Measurements from ENCODE around the gene OSM. TPM values are rescaled to one million over a fixed set of nuclear protein-coding genes. Genes with fewer than 3 reads are reported as not detected.
A peak's percentile ranks its signal among the peaks of the same experiment; 100 is the strongest.
"Not testable (repeated sequence)": the region's sequence is repeated elsewhere in the genome, so short reads cannot be mapped to it uniquely, and the experiment has no call there.

OSM gene
- total RNA-seq, 2 experiments from 2014 or later = 74.7 to 80.5 TPM

- H3K9me3 Mint-ChIP-seq = no peaks in the 10 kb centered on the region
- peak overlapping the region; percentile 39 for H3K27ac Mint-ChIP-seq
- H3K27me3 Mint-ChIP-seq = no peaks in the 10 kb centered on the region
- ChIA-PET POLR2A (no interaction called here), CTCF (interaction anchor here (1.0 to 2.0 kb wide), 3 partner anchors 10 to 118 kb away, joined by 3 to 8 read pairs (median 4); no protein-coding TSS in a partner anchor)
- H3K4me3 Mint-ChIP-seq = no peak overlapping the region
- H3K36me3 Mint-ChIP-seq (ENCODE audit: low read depth) = no peaks in the 10 kb centered on the region
- peaks cover 91% of the 10 kb centered on the region for H3K4me1 Mint-ChIP-seq
- no peak for DNase-seq
Measured at GRCh38 chr22:30224161-30224857, 42.3 kb downstream of the OSM start.

- Mint-ChIP-seq H3K9me3 (no peaks in the 10 kb centered on the region), H3K4me3 (no peak overlapping the region), H3K36me3 (ENCODE audit: low read depth) (no peaks in the 10 kb centered on the region), H3K4me1 (peaks cover 94% of the 10 kb centered on the region), H3K27me3 (no peaks in the 10 kb centered on the region), H3K27ac (peak overlapping the region; percentile 67)
- POLR2A ChIA-PET = no interaction called here
- DNase-seq = no peak
- CTCF ChIA-PET = interaction anchor here (2.0 kb wide), 1 partner anchor 11 kb away, joined by 8 read pairs; no protein-coding TSS in a partner anchor
Measured at GRCh38 chr22:30223303-30223702, 43.3 kb downstream of the OSM start.

GRCh38 chr22:30222321-30222720, 44.3 kb downstream of the OSM start:
- no peak overlapping the region for H3K4me3 Mint-ChIP-seq
- H3K4me1 Mint-ChIP-seq = peaks cover 93% of the 10 kb centered on the region
- peaks cover 1% of the 10 kb centered on the region for H3K36me3 Mint-ChIP-seq (ENCODE audit: low read depth)
- no peaks in the 10 kb centered on the region for H3K27me3 Mint-ChIP-seq
- peak overlapping the region; percentile 94 for H3K27ac Mint-ChIP-seq
- ChIA-PET POLR2A (no interaction called here), CTCF (interaction anchor here (0.8 kb wide), 1 partner anchor 33 kb away, joined by 3 read pairs; no protein-coding TSS in a partner anchor)
- H3K9me3 Mint-ChIP-seq = no peaks in the 10 kb centered on the region
- DNase-seq = no peak

GRCh38 chr22:30221121-30221992, 45.3 kb downstream of the OSM start:
- peak overlapping the region; percentile 94 for H3K27ac Mint-ChIP-seq
- peaks cover 1% of the 10 kb centered on the region for H3K36me3 Mint-ChIP-seq (ENCODE audit: low read depth)
- POLR2A ChIA-PET = interaction anchor here (0.6 to 1.0 kb wide), 2 partner anchors 9 to 17 kb away, joined by 3 to 5 read pairs; no protein-coding TSS in a partner anchor
- CTCF ChIA-PET = interaction anchor here (0.6 to 1.5 kb wide), 8 partner anchors 10 to 235 kb away, joined by 3 to 6 read pairs (median 4); no protein-coding TSS in a partner anchor
- peak overlapping the region; percentile 41 for H3K4me3 Mint-ChIP-seq
- H3K27me3 Mint-ChIP-seq = no peaks in the 10 kb centered on the region
- H3K9me3 Mint-ChIP-seq = no peaks in the 10 kb centered on the region
- peaks cover 93% of the 10 kb centered on the region for H3K4me1 Mint-ChIP-seq
- DNase-seq = peak; percentile 82

- no peak for DNase-seq
- Mint-ChIP-seq H3K4me3 (peak overlapping the region; percentile 41), H3K27me3 (no peaks in the 10 kb centered on the region), H3K27ac (peak overlapping the region; percentile 94), H3K36me3 (ENCODE audit: low read depth) (peaks cover 1% of the 10 kb centered on the region), H3K9me3 (no peaks in the 10 kb centered on the region), H3K4me1 (peaks cover 91% of the 10 kb centered on the region)
- CTCF ChIA-PET = interaction anchor here (0.6 to 1.5 kb wide), 10 partner anchors 12 to 853 kb away, joined by 3 to 7 read pairs (median 4); no protein-coding TSS in a partner anchor
- POLR2A ChIA-PET = interaction anchor here (1.0 kb wide), 1 partner anchor 18 kb away, joined by 5 read pairs; no protein-coding TSS in a partner anchor
Measured at GRCh38 chr22:30220338-30221012, 46.2 kb downstream of the OSM start.

GRCh38 chr22:30219668-30220278, 46.9 kb downstream of the OSM start:
- Mint-ChIP-seq H3K9me3 (no peaks in the 10 kb centered on the region), H3K27me3 (no peaks in the 10 kb centered on the region), H3K4me1 (peaks cover 91% of the 10 kb centered on the region), H3K4me3 (peak overlapping the region; percentile 30), H3K36me3 (ENCODE audit: low read depth) (peaks cover 4% of the 10 kb centered on the region), H3K27ac (peak overlapping the region; percentile 94)
- POLR2A ChIA-PET = no interaction called here
- no peak for DNase-seq
- CTCF ChIA-PET = interaction anchor here (0.6 to 1.5 kb wide), 7 partner anchors 19 to 115 kb away, joined by 3 to 7 read pairs (median 3); no protein-coding TSS in a partner anchor

GRCh38 chr22:30219049-30219654, 47.5 kb downstream of the OSM start:
- peaks cover 91% of the 10 kb centered on the region for H3K4me1 Mint-ChIP-seq
- H3K36me3 Mint-ChIP-seq (ENCODE audit: low read depth) = peaks cover 4% of the 10 kb centered on the region
- DNase-seq = no peak
- H3K4me3 Mint-ChIP-seq = no peak overlapping the region
- no peaks in the 10 kb centered on the region for H3K27me3 Mint-ChIP-seq
- peak overlapping the region; percentile 94 for H3K27ac Mint-ChIP-seq
- ChIA-PET CTCF (no interaction called here), POLR2A (no interaction called here)
- H3K9me3 Mint-ChIP-seq = no peaks in the 10 kb centered on the region

- DNase-seq = no peak
- peaks cover 89% of the 10 kb centered on the region for H3K4me1 Mint-ChIP-seq
- H3K27me3 Mint-ChIP-seq = no peaks in the 10 kb centered on the region
- H3K9me3 Mint-ChIP-seq = no peaks in the 10 kb centered on the region
- H3K4me3 Mint-ChIP-seq = no peak overlapping the region
- peak overlapping the region; percentile 79 for H3K27ac Mint-ChIP-seq
- peaks cover 4% of the 10 kb centered on the region for H3K36me3 Mint-ChIP-seq (ENCODE audit: low read depth)
- ChIA-PET POLR2A (no interaction called here), CTCF (interaction anchor here (1.1 kb wide), 1 partner anchor 35 kb away, joined by 3 read pairs; no protein-coding TSS in a partner anchor)
Measured at GRCh38 chr22:30217698-30218560, 48.7 kb downstream of the OSM start.

- H3K36me3 Mint-ChIP-seq (ENCODE audit: low read depth) = peaks cover 4% of the 10 kb centered on the region
- POLR2A ChIA-PET = no interaction called here
- peak overlapping the region; percentile 60 for H3K27ac Mint-ChIP-seq
- no peak for DNase-seq
- H3K4me3 Mint-ChIP-seq = no peak overlapping the region
- H3K9me3 Mint-ChIP-seq = no peaks in the 10 kb centered on the region
- CTCF ChIA-PET = interaction anchor here (1.1 kb wide), 1 partner anchor 34 kb away, joined by 3 read pairs; no protein-coding TSS in a partner anchor
- no peaks in the 10 kb centered on the region for H3K27me3 Mint-ChIP-seq
- peaks cover 85% of the 10 kb centered on the region for H3K4me1 Mint-ChIP-seq
Measured at GRCh38 chr22:30216710-30217109, 49.9 kb downstream of the OSM start.

GRCh38 chr22:30216272-30216671, 50.4 kb downstream of the OSM start:
- H3K27me3 Mint-ChIP-seq; DNase-seq; H3K9me3 Mint-ChIP-seq; POLR2A ChIA-PET; CTCF ChIA-PET; H3K36me3 Mint-ChIP-seq (ENCODE audit: low read depth); H3K4me3 Mint-ChIP-seq: not testable (repeated sequence)
- peaks cover 80% of the 10 kb centered on the region for H3K4me1 Mint-ChIP-seq
- H3K27ac Mint-ChIP-seq = peak overlapping the region; percentile 60

- no peaks in the 10 kb centered on the region for H3K9me3 Mint-ChIP-seq
- H3K27ac Mint-ChIP-seq = peak overlapping the region; percentile 60
- H3K36me3 Mint-ChIP-seq (ENCODE audit: low read depth) = peaks cover 7% of the 10 kb centered on the region
- CTCF ChIA-PET = interaction anchor here (0.6 to 1.9 kb wide), 6 partner anchors 10 to 107 kb away, joined by 3 to 8 read pairs (median 6); no protein-coding TSS in a partner anchor
- POLR2A ChIA-PET = no interaction called here
- H3K4me1 Mint-ChIP-seq = peaks cover 71% of the 10 kb centered on the region
- no peak for DNase-seq
- H3K27me3 Mint-ChIP-seq = no peaks in the 10 kb centered on the region
- H3K4me3 Mint-ChIP-seq = no peak overlapping the region
Measured at GRCh38 chr22:30214703-30215407, 51.8 kb downstream of the OSM start.

Measured in activated CD4-positive, alpha-beta T cell treated with anti-CD3 and anti-CD28 coated beads, Interleukin-2, amount 10 ng/mL, durations not matched to agents 7 days and 5 days (primary cell).